K562 (cell line): ENCODE measurements around the gene PRDM16. TPM values are rescaled to one million over a fixed set of nuclear protein-coding genes. Genes with fewer than 3 reads are reported as not detected.
A peak's percentile ranks its signal among the peaks of the same experiment; 100 is the strongest.

Source experiments
- ATAC-seq: fragments of 200-7000 bp; cut with Tn5 transposase; 3 replicates; pipeline ENCODE4 v1.9.1; 2020; ENCODE audit warnings: moderate library complexity
- BruUV-seq: library from RNA; stranded (reverse); fragments of 400-500 nt; replicated peaks from 2 replicates; lab custom pipeline; 2021; lab: Mats Ljungman, UMichigan
- CTCF ChIA-PET: fragments of 300-600 bp; formaldehyde crosslinking; extraction: SDS; loops from one replicate; lab custom pipeline; 2021; ENCODE audit warnings: low intra/inter-chr PET ratio; lab: Yijun Ruan, JAX
- POLR2A ChIA-PET: fragments of 300-600, 350-650 bp; sonication (Branson Sonifier 250); formaldehyde crosslinking; extraction: SDS; loops from one replicate; lab custom pipeline; 2021; ENCODE audit warnings: antibody characterized with exemption, inconsistent platforms; lab: Yijun Ruan, JAX
- DNase-seq, 4 experiments: peaks; one replicate each; pipeline versions ENCODE4 v3.0.0 to v3.0.0-alpha.2; 2011 to 2018; ENCODE audit warnings: low spot score in 3 of 4, mixed read lengths in 3 of 4; ENCODE audit errors: extremely low read depth in 1 of 4
- FAIRE-seq: peaks from 2 replicates; lab custom pipeline; 2011; peaks lifted over from hg19 to GRCh38; lab: Jason Lieb, UNC
- H2AFZ ChIP-seq: 2 replicates; pipeline ENCODE4 v1.6.0; 2011; ENCODE audit warnings: low read depth, low read length, control low read depth, inconsistent platforms
- H3K27ac ChIP-seq: fragments of 200-600 bp; 3 replicates; pipeline ENCODE4 v1.8.0; 2011; ENCODE audit warnings: low read depth, mild to moderate bottlenecking, control low read depth, inconsistent platforms, low read length, moderate library complexity, mixed read lengths; ENCODE audit errors: extremely low read depth
- H3K27me3 ChIP-seq, 2 experiments: fragments of 300-600 bp in 1 of 2; 2 replicates in 1 of 2; 3 replicates in 1 of 2; pipeline versions ENCODE4 v1.6.0 to v1.8.0; 2011; ENCODE audit warnings: inconsistent platforms in 2 of 2, low read length in 2 of 2, mild to moderate bottlenecking in 1 of 2, mixed read lengths in 1 of 2, moderate library complexity in 1 of 2; ENCODE audit not compliant: control insufficient read depth in 2 of 2, insufficient read depth in 2 of 2
- H3K36me3 ChIP-seq: fragments of 300-600 bp; 3 replicates; pipeline ENCODE4 v1.8.0; 2011; ENCODE audit warnings: mild to moderate bottlenecking, low read length, inconsistent platforms; ENCODE audit not compliant: control insufficient read depth, insufficient read depth
- H3K4me1 ChIP-seq, 2 experiments: fragments of 200-600 bp in 1 of 2; replicated peaks in 1 of 2; 2 replicates in 1 of 2; 3 replicates in 1 of 2; pipeline versions ENCODE4 v1.5.1 to v1.8.0; 2011; ENCODE audit warnings: inconsistent platforms in 2 of 2, low read length in 2 of 2, mild to moderate bottlenecking in 1 of 2, mixed read lengths in 1 of 2, moderate library complexity in 1 of 2; ENCODE audit not compliant: control insufficient read depth in 2 of 2, insufficient read depth in 2 of 2
- H3K4me2 ChIP-seq: 2 replicates; pipeline ENCODE4 v1.6.1; 2011; ENCODE audit warnings: low read length, control low read depth, inconsistent platforms, mixed read lengths; ENCODE audit not compliant: insufficient read depth
- H3K4me3 ChIP-seq: fragments of 200-600 bp; sonication (generic), shearing (Covaris generic); 2 replicates; pipeline ENCODE4 v1.5.1; 2016; ENCODE audit warnings: control low read depth, inconsistent platforms
- H3K79me2 ChIP-seq: fragments of 200-600 bp; 3 replicates; pipeline ENCODE4 v1.8.0; 2011; ENCODE audit warnings: low read length, inconsistent platforms; ENCODE audit not compliant: control insufficient read depth, insufficient read depth
- H3K9ac ChIP-seq, 2 experiments: 2 replicates each; pipeline versions ENCODE4 v1.6.0 to v1.6.1; 2011; ENCODE audit warnings: low read depth in 2 of 2, low read length in 2 of 2, control low read depth in 1 of 2, inconsistent platforms in 1 of 2, mild to moderate bottlenecking in 1 of 2, mixed read lengths in 1 of 2; ENCODE audit not compliant: insufficient read depth in 1 of 2
- H3K9me1 ChIP-seq: one replicate; pipeline ENCODE4 v1.6.0; 2011; ENCODE audit warnings: inconsistent platforms, mild to moderate bottlenecking, low read length, moderate library complexity; ENCODE audit not compliant: control insufficient read depth, insufficient read depth
- H3K9me3 ChIP-seq: replicated peaks from 2 replicates; pipeline ENCODE4 v1.5.1; 2011; ENCODE audit warnings: low read depth, low read length, inconsistent platforms; ENCODE audit not compliant: control insufficient read depth, insufficient read depth
- H4K20me1 ChIP-seq: replicated peaks from 2 replicates; pipeline ENCODE4 v1.6.1; 2011; ENCODE audit warnings: low read length, inconsistent platforms, mixed read lengths; ENCODE audit not compliant: control insufficient read depth, insufficient read depth
- UBTF ChIP-seq, 2 experiments: IDR thresholded peaks; 2 replicates each; pipeline ENCODE4 v1.6.1; 2012; ENCODE audit warnings: improper control_type of control experiment in 2 of 2, low read depth in 2 of 2, low read length in 2 of 2, borderline replicate concordance in 1 of 2
- ZBTB9 ChIP-seq: fragments of 450-650 bp; formaldehyde crosslinking; IDR thresholded peaks from 2 replicates; pipeline ENCODE4 v1.4.0; 2020; ENCODE audit warnings: mild to moderate bottlenecking, moderate library complexity
- WGBS: fragments of 100-300 bp; shearing (Covaris generic); methylation state at CpG from one replicate; pipeline ENCODE4 v1.1.6; 2016; ENCODE audit warnings: low coverage, mixed read lengths; ENCODE audit not compliant: insufficient coverage; ENCODE audit errors: missing lambda C conversion rate; 5-methylcytosine and 5-hydroxymethylcytosine counted together
- in situ Hi-C: fragments of 300-500 bp; cut with MboI; formaldehyde crosslinking; loops from 4 replicates; pipeline ENCODE4 v1.15.0; 2018; ENCODE audit warnings: inconsistent platforms, mixed read lengths
- intact Hi-C: fragments of 100-400 bp; cut with micrococcal nuclease; formaldehyde crosslinking; loops from 2 replicates; pipeline ENCODE4 v1.14.2; 2022
- polyA plus RNA-seq, 8 experiments: library from polyadenylated mRNA; depleted of rRNA in 4 of 8; stranded (reverse) in 5 of 8; unstranded in 3 of 8; fragments of >200 nt; fragmentation: Nextera tagmentation in 2 of 8; fragmentation: Illumina TruSeq in 1 of 8; extraction: Ambion mirVana in 2 of 8; extraction: Trizol in 1 of 8; gene quantifications; 2 replicates each; pipeline versions ENCODE4 v1.2.1 to v1.2.3, GENCODE V29; 2011 to 2014; ENCODE audit warnings: inconsistent platforms in 1 of 8, missing spikeins in 1 of 8
- total RNA-seq, 7 experiments: library from RNA; depleted of rRNA in 6 of 7; stranded (reverse); fragments of >200 nt in 6 of 7; fragmentation: Illumina TruSeq in 2 of 7; extraction: Trizol in 2 of 7; gene quantifications; 2 replicates each; pipeline versions ENCODE4 v1.2.1 to v1.2.3, GENCODE V29; 2011 to 2021; ENCODE audit warnings: low replicate concordance in 1 of 7

Gene PRDM16
- total and polyA plus RNA-seq, 9 of the 15 experiments (the other 6 are each of a cell fraction or from before 2014, with no cell fraction given) = 0.10 to 0.27 TPM; not detected in 7

GRCh38 chr1:3356827-3357460 is 287.9 kb downstream of the PRDM16 start:
- no TSS peak for BruUV-seq
- ATAC-seq = no peak
- Histone ChIP-seq H3K9ac (no peak overlapping the region), H3K4me1 (peaks cover 0 to 10% of the 10 kb centered on the region in 2 experiments; a peak in 2 of 5 replicates), H2AFZ (no peak overlapping the region), H3K4me2 (no peak overlapping the region), H3K27me3 (peaks cover 48 to 87% of the 10 kb centered on the region in 2 experiments), H3K9me3 (no peaks in the 10 kb centered on the region), H3K27ac (no peak overlapping the region), H3K36me3 (no peaks in the 10 kb centered on the region), H3K4me3 (no peak overlapping the region), H3K9me1 (no peaks in the 10 kb centered on the region), H4K20me1 (peaks cover 12% of the 10 kb centered on the region), H3K79me2 (no peaks in the 10 kb centered on the region)
- in situ Hi-C loops (no loop called here), intact Hi-C loops (no loop called here)
- TF ChIP-seq UBTF (IDR thresholded peaks at IDR 0.05; ENCODE audit: borderline replicate concordance in 1 of 2, low read depth in 2 of 2, low read length in 2 of 2) (0 out of 4 replicates have a peak, but pooled peaks of 1 of the 2 experiments have one; percentile 15), ZBTB9 (CRISPR knock-in tag) (no peak)
- CTCF ChIA-PET = no interaction called here
- POLR2A ChIA-PET = interaction anchor here (0.7 kb wide), 1 partner anchor 13 kb away, joined by 5 read pairs; no protein-coding TSS in a partner anchor
- no peak for FAIRE-seq
- under 1% methylated on average over 21 of the region's 21 CpGs for WGBS
- DNase-seq = no peak
